Stomach (tissue), 4 donors: ENCODE results near the gene TXLNB.

ENCODE experiments used
- EP300 ChIP-seq: sonication (generic); formaldehyde crosslinking; IDR thresholded peaks from one replicate; pipeline ENCODE4 v1.6.1; 2017; ENCODE audit warnings: antibody characterized with exemption
- POLR2A ChIP-seq, 4 donors: fragments of 450-650 bp; IDR thresholded peaks; one replicate each; pipeline ENCODE4 v1.6.1; 2016; ENCODE audit warnings: antibody characterized with exemption in 4 of 4, control low read depth in 2 of 4, mild to moderate bottlenecking in 1 of 4, moderate library complexity in 1 of 4
- POLR2AphosphoS5 ChIP-seq, 3 donors: sonication (generic); formaldehyde crosslinking; IDR thresholded peaks; one replicate each; pipeline ENCODE4 v1.6.1; 2016; ENCODE audit warnings: antibody characterized with exemption in 3 of 3
- TF ChIP-seq, protein P1 (sequence below), 7 experiments: fragments of 450-650 bp in 4 of 7; fragments of 200-600 bp in 3 of 7; sonication (generic) in 3 of 7; IDR thresholded peaks; one replicate each; pipeline ENCODE4 v1.5.1; 2016 to 2019; ENCODE audit warnings: antibody characterized with exemption in 7 of 7, control low read depth in 2 of 7, mild to moderate bottlenecking in 1 of 7

DNA sequence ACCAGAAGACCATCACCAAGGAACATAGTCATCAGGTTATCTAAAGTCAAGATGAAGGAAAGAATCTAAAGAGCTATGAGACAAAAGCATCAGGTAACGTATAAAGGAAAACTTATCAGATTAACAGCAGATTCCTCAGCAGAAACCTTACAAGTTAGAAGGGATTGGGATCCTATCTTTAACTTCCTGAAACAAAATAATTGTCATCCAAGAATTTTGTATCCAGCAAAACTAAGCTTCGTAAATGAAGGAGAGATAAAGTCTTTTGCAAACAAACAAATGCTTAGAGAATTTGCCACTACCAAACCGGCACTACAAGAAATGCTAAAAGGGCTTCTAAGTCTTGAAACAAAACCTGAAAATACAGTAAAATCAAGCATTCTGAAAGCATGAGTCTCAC, 86.0 kb downstream of the TXLNB start:
- TF ChIP-seq, protein P1, sequence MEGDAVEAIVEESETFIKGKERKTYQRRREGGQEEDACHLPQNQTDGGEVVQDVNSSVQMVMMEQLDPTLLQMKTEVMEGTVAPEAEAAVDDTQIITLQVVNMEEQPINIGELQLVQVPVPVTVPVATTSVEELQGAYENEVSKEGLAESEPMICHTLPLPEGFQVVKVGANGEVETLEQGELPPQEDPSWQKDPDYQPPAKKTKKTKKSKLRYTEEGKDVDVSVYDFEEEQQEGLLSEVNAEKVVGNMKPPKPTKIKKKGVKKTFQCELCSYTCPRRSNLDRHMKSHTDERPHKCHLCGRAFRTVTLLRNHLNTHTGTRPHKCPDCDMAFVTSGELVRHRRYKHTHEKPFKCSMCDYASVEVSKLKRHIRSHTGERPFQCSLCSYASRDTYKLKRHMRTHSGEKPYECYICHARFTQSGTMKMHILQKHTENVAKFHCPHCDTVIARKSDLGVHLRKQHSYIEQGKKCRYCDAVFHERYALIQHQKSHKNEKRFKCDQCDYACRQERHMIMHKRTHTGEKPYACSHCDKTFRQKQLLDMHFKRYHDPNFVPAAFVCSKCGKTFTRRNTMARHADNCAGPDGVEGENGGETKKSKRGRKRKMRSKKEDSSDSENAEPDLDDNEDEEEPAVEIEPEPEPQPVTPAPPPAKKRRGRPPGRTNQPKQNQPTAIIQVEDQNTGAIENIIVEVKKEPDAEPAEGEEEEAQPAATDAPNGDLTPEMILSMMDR (IDR thresholded peaks at IDR 0.05): no peak
- no peak for TF ChIP-seq POLR2A (IDR thresholded peaks at IDR 0.05)
- TF ChIP-seq EP300: no peak
- no peak for TF ChIP-seq POLR2AphosphoS5 (IDR thresholded peaks at IDR 0.05)
